SK-N-SH (cell line): Measurements from ENCODE around the gene PGM5.

Experiments
- SIN3A ChIP-seq: IDR thresholded peaks from 2 replicates; pipeline ENCODE4 v1.6.1; 2012; ENCODE audit warnings: low read depth, mild to moderate bottlenecking, low read length, moderate library complexity, borderline replicate concordance
- TF ChIP-seq, protein P1 (sequence below): IDR thresholded peaks from 2 replicates; pipeline ENCODE4; 2012
- TF ChIP-seq, protein P2 (sequence below): fragments of 200-600 bp; sonication (generic); IDR thresholded peaks from 2 replicates; pipeline ENCODE4 v1.6.1; 2017; ENCODE audit warnings: antibody characterized with exemption, mild to moderate bottlenecking, moderate library complexity

DNA sequence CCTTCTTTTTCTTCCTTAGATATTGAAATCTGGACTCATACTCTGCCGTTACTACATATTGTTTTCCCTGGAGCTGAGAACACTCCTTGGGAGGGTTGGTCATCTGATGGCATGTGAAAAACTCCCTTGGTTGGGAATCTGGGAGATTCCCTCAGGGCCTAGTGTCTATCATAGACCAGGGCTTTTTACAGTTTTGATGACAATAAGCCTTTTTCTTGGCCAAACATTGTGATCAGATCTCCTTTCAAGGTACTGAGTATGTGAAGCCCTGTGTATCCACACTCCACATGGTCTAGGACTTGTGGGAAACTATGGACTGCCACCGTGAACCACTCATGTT is 151.4 kb downstream of the PGM5 start:
- TF ChIP-seq, protein P1, sequence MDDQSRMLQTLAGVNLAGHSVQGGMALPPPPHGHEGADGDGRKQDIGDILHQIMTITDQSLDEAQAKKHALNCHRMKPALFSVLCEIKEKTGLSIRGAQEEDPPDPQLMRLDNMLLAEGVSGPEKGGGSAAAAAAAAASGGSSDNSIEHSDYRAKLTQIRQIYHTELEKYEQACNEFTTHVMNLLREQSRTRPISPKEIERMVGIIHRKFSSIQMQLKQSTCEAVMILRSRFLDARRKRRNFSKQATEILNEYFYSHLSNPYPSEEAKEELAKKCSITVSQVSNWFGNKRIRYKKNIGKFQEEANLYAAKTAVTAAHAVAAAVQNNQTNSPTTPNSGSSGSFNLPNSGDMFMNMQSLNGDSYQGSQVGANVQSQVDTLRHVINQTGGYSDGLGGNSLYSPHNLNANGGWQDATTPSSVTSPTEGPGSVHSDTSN: no peak
- TF ChIP-seq, protein P2, sequence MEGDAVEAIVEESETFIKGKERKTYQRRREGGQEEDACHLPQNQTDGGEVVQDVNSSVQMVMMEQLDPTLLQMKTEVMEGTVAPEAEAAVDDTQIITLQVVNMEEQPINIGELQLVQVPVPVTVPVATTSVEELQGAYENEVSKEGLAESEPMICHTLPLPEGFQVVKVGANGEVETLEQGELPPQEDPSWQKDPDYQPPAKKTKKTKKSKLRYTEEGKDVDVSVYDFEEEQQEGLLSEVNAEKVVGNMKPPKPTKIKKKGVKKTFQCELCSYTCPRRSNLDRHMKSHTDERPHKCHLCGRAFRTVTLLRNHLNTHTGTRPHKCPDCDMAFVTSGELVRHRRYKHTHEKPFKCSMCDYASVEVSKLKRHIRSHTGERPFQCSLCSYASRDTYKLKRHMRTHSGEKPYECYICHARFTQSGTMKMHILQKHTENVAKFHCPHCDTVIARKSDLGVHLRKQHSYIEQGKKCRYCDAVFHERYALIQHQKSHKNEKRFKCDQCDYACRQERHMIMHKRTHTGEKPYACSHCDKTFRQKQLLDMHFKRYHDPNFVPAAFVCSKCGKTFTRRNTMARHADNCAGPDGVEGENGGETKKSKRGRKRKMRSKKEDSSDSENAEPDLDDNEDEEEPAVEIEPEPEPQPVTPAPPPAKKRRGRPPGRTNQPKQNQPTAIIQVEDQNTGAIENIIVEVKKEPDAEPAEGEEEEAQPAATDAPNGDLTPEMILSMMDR: no peak
- no peak for TF ChIP-seq SIN3A
